ENCODE data around the gene SNCB.
A peak's percentile ranks its signal among the peaks of the same experiment; 100 is the strongest.

The SNCB gene

GRCh38 chr5:176670449-176670848 lies 40.1 kb upstream of the SNCB start:
- DNase-seq (ENCODE audit: low read depth in 1 of 2, low spot score in 1 of 2), result no peak
- no peak for TF ChIP-seq POLR2AphosphoS5 (IDR thresholded peaks at IDR 0.05; ENCODE audit: low read depth)
- TF ChIP-seq SPI1 (IDR thresholded peaks at IDR 0.05; ENCODE audit: borderline replicate concordance, low read depth), result no peak
- TF ChIP-seq CTCF (IDR thresholded peaks at IDR 0.05; ENCODE audit: insufficient read depth, low read length), result no peak
- no peak for TF ChIP-seq REST (IDR thresholded peaks at IDR 0.05; ENCODE audit: insufficient replicate concordance, low read depth)
- no peak for TF ChIP-seq GABPA (IDR thresholded peaks at IDR 0.05; ENCODE audit: low read depth)
- no peak overlapping the region for H3K4me3 ChIP-seq (replicated peaks; ENCODE audit: insufficient read depth, low read length)
- no peak overlapping the region for H3K27ac ChIP-seq (replicated peaks)
- H3K27me3 ChIP-seq (ENCODE audit: insufficient read depth, poor library complexity, severe bottlenecking), result peaks cover 3% of the 10 kb centered on the region

GRCh38 chr5:176667637-176668036 lies 37.3 kb upstream of the SNCB start:
- peaks cover 7% of the 10 kb centered on the region for H3K27me3 ChIP-seq (ENCODE audit: insufficient read depth, poor library complexity, severe bottlenecking)
- TF ChIP-seq REST (IDR thresholded peaks at IDR 0.05; ENCODE audit: insufficient replicate concordance, low read depth) (no peak), POLR2AphosphoS5 (IDR thresholded peaks at IDR 0.05; ENCODE audit: low read depth) (no peak), GABPA (IDR thresholded peaks at IDR 0.05; ENCODE audit: low read depth) (no peak), SPI1 (IDR thresholded peaks at IDR 0.05; ENCODE audit: borderline replicate concordance, low read depth) (peak; percentile 28; the same call in 1 of the 2 replicates)
- no peak overlapping the region for H3K4me3 ChIP-seq (replicated peaks; ENCODE audit: insufficient read depth, low read length)
- DNase-seq (ENCODE audit: low read depth in 1 of 2, low spot score in 1 of 2), result no peak
- no peak overlapping the region for H3K27ac ChIP-seq (replicated peaks)

- TF ChIP-seq SPI1 (IDR thresholded peaks at IDR 0.05; ENCODE audit: borderline replicate concordance, low read depth), result no peak
- TF ChIP-seq GABPA (IDR thresholded peaks at IDR 0.05; ENCODE audit: low read depth), result no peak
- TF ChIP-seq POLR2AphosphoS5 (IDR thresholded peaks at IDR 0.05; ENCODE audit: low read depth), result no peak
- no peak for TF ChIP-seq REST (IDR thresholded peaks at IDR 0.05; ENCODE audit: insufficient replicate concordance, low read depth)
- no peak for TF ChIP-seq CTCF (IDR thresholded peaks at IDR 0.05; ENCODE audit: insufficient read depth, low read length)
- H3K27ac ChIP-seq (replicated peaks), result no peak overlapping the region
- DNase-seq (ENCODE audit: low read depth in 1 of 2, low spot score in 1 of 2), result no peak
- H3K4me3 ChIP-seq (replicated peaks; ENCODE audit: insufficient read depth, low read length), result no peak overlapping the region
- peaks cover 7% of the 10 kb centered on the region for H3K27me3 ChIP-seq (ENCODE audit: insufficient read depth, poor library complexity, severe bottlenecking)
Observed at GRCh38 chr5:176665517-176665916, 35.2 kb upstream of the SNCB start.
